ENCODE measurements around the gene POU2F3.

Gene POU2F3

DNA sequence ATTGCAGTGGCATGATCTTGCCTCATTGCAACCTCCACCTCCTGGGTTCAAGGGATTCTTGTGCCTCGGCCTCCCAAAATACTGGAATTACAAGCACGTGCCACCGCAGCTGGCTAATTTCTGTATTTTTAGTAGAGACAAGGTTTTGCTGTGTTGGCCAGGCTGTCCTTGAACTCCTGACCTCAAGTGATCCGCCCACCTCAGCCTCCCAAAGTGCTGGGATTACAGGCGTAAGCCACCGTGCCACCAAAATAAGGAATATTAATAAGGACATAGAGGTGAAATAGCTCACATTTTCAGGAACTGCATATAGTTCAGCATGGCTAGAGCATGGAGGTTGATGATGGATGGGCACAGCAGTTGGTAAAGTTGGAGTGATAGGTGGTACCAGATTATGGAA lies 117.7 kb downstream of the POU2F3 start:
- H3K18ac ChIP-seq (ENCODE audit: low read length): no peak overlapping the region
- WGBS (ENCODE audit: extremely low coverage, insufficient coverage, insufficient read length): no CpG with 5 or more reads among the region's 6 CpGs
- H3K4ac ChIP-seq (ENCODE audit: low read depth, low read length): no peak overlapping the region

DNA sequence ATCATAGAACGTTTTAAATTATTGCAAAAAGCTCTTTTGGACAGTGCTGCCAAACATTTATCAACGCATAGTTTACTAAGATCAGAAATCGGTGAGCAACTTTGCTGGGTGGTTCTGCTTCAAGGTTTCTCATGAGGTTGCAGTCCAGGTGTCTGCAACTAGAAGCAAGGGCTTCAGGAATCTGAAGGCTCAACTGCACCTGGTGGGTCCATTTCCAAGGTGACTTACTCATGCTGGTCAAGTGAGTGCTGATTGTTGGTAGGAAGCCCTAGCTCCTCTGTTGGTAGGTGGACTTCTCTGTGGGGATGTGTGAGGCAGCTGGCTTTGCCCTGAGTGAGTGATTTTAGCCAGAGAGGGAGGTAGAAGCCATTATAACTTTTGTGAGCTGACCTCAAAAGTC lies 118.8 kb downstream of the POU2F3 start:
- Histone ChIP-seq H3K23ac (ENCODE audit: low read length) (no peak overlapping the region), H2AFZ (ENCODE audit: insufficient read depth, low read length, poor library complexity) (no peak overlapping the region), H3K4me2 (ENCODE audit: low read length) (no peak overlapping the region), H4K12ac (ENCODE audit: low read depth, low read length) (no peak overlapping the region), H3K79me2 (ENCODE audit: control insufficient read depth, insufficient read depth, low read length, poor library complexity) (peaks cover 7% of the 10 kb centered on the region), H2BK12ac (ENCODE audit: low read length) (no peak overlapping the region), H3K79me1 (ENCODE audit: low read length) (no peaks in the 10 kb centered on the region), H3K27ac (ENCODE audit: low read depth, low read length) (no peak overlapping the region), H3K9me3 (ENCODE audit: insufficient read depth, low read depth, low read length) (no peaks in the 10 kb centered on the region), H3K14ac (ENCODE audit: low read length) (no peak overlapping the region), H3K4me3 (ENCODE audit: low read depth, low read length) (no peak overlapping the region), H2AK5ac (ENCODE audit: low read length) (no peak overlapping the region), H4K8ac (ENCODE audit: low read depth, low read length) (no peak overlapping the region), H3K4ac (ENCODE audit: low read depth, low read length) (peak overlapping the region; percentile 40), H3K4me1 (ENCODE audit: control insufficient read depth in 1 of 2, insufficient read depth in 2 of 2, low read length in 2 of 2) (peaks cover 5% of the 10 kb centered on the region in 2 experiments), H3K9ac (ENCODE audit: low read length) (no peak overlapping the region), H4K91ac (ENCODE audit: low read depth, low read length) (no peak overlapping the region), H2BK5ac (ENCODE audit: low read depth, low read length, poor library complexity) (no peak overlapping the region), H3K27me3 (ENCODE audit: insufficient read depth, low read length) (no peaks in the 10 kb centered on the region), H3K36me3 (ENCODE audit: control insufficient read depth in 1 of 2, insufficient read depth in 2 of 2, low read length in 2 of 2) (no peaks in the 10 kb centered on the region), H2BK120ac (ENCODE audit: insufficient read depth, low read length, poor library complexity) (no peak overlapping the region), H3K18ac (ENCODE audit: low read length) (no peak overlapping the region)
- WGBS (ENCODE audit: extremely low coverage, insufficient coverage, insufficient read length): no CpG with 5 or more reads among the region's 3 CpGs
- no peak for DNase-seq

More for the DNA sequence above, 117.7 kb downstream of the POU2F3 start:
- Histone ChIP-seq H3K23ac (ENCODE audit: low read length) (no peak overlapping the region), H3K4me2 (ENCODE audit: low read length) (no peak overlapping the region), H3K4me3 (ENCODE audit: low read depth, low read length) (no peak overlapping the region), H2BK120ac (ENCODE audit: insufficient read depth, low read length, poor library complexity) (no peak overlapping the region), H2AK5ac (ENCODE audit: low read length) (no peak overlapping the region), H3K4me1 (ENCODE audit: control insufficient read depth in 1 of 2, insufficient read depth in 2 of 2, low read length in 2 of 2) (peaks cover 9 to 12% of the 10 kb centered on the region in 2 experiments), H4K12ac (ENCODE audit: low read depth, low read length) (no peak overlapping the region), H3K9me3 (ENCODE audit: insufficient read depth, low read depth, low read length) (no peaks in the 10 kb centered on the region), H3K9ac (ENCODE audit: low read length) (no peak overlapping the region), H4K8ac (ENCODE audit: low read depth, low read length) (no peak overlapping the region), H3K27me3 (ENCODE audit: insufficient read depth, low read length) (no peaks in the 10 kb centered on the region), H2AFZ (ENCODE audit: insufficient read depth, low read length, poor library complexity) (no peak overlapping the region), H2BK12ac (ENCODE audit: low read length) (no peak overlapping the region), H3K14ac (ENCODE audit: low read length) (no peak overlapping the region), H2BK5ac (ENCODE audit: low read depth, low read length, poor library complexity) (no peak overlapping the region), H3K36me3 (ENCODE audit: control insufficient read depth in 1 of 2, insufficient read depth in 2 of 2, low read length in 2 of 2) (peaks cover 0 to 1% of the 10 kb centered on the region in 2 experiments), H4K91ac (ENCODE audit: low read depth, low read length) (no peak overlapping the region), H3K79me2 (ENCODE audit: control insufficient read depth, insufficient read depth, low read length, poor library complexity) (peaks cover 10% of the 10 kb centered on the region), H3K79me1 (ENCODE audit: low read length) (no peaks in the 10 kb centered on the region), H3K27ac (ENCODE audit: low read depth, low read length) (no peak overlapping the region)
- DNase-seq: no peak

- H3K4me3 ChIP-seq (ENCODE audit: low read depth, low read length): no peak overlapping the region
- H3K27me3 ChIP-seq (ENCODE audit: insufficient read depth, low read length): no peaks in the 10 kb centered on the region
- H3K9ac ChIP-seq (ENCODE audit: low read length): no peak overlapping the region
- peaks cover 2% of the 10 kb centered on the region for H3K79me2 ChIP-seq (ENCODE audit: control insufficient read depth, insufficient read depth, low read length, poor library complexity)
- H3K4me1 ChIP-seq (ENCODE audit: control insufficient read depth in 1 of 2, insufficient read depth in 2 of 2, low read length in 2 of 2): no peaks in the 10 kb centered on the region
- no peak overlapping the region for H3K14ac ChIP-seq (ENCODE audit: low read length)
- no peak overlapping the region for H4K8ac ChIP-seq (ENCODE audit: low read depth, low read length)
- no peak overlapping the region for H4K12ac ChIP-seq (ENCODE audit: low read depth, low read length)
- no peak overlapping the region for H2BK120ac ChIP-seq (ENCODE audit: insufficient read depth, low read length, poor library complexity)
- H3K18ac ChIP-seq (ENCODE audit: low read length): no peak overlapping the region
- no peak overlapping the region for H3K27ac ChIP-seq (ENCODE audit: low read depth, low read length)
- H2AFZ ChIP-seq (ENCODE audit: insufficient read depth, low read length, poor library complexity): no peak overlapping the region
- H2BK5ac ChIP-seq (ENCODE audit: low read depth, low read length, poor library complexity): no peak overlapping the region
- H4K91ac ChIP-seq (ENCODE audit: low read depth, low read length): no peak overlapping the region
- no peak overlapping the region for H3K4me2 ChIP-seq (ENCODE audit: low read length)
- H3K79me1 ChIP-seq (ENCODE audit: low read length): no peaks in the 10 kb centered on the region
- no peak overlapping the region for H2AK5ac ChIP-seq (ENCODE audit: low read length)
- H3K36me3 ChIP-seq (ENCODE audit: control insufficient read depth in 1 of 2, insufficient read depth in 2 of 2, low read length in 2 of 2): no peaks in the 10 kb centered on the region
- H3K23ac ChIP-seq (ENCODE audit: low read length): no peak overlapping the region
- DNase-seq: peak; percentile 4 to 49
- no peaks in the 10 kb centered on the region for H3K9me3 ChIP-seq (ENCODE audit: insufficient read depth, low read depth, low read length)
- H3K4ac ChIP-seq (ENCODE audit: low read depth, low read length): no peak overlapping the region
- H2BK12ac ChIP-seq (ENCODE audit: low read length): no peak overlapping the region
Measured at GRCh38 chr11:120363436-120363835, 123.5 kb downstream of the POU2F3 start.

GRCh38 chr11:120365512-120365911 lies 125.6 kb downstream of the POU2F3 start:
- Histone ChIP-seq H3K27me3 (ENCODE audit: insufficient read depth, low read length) (no peaks in the 10 kb centered on the region), H3K4me1 (ENCODE audit: control insufficient read depth in 1 of 2, insufficient read depth in 2 of 2, low read length in 2 of 2) (no peaks in the 10 kb centered on the region), H3K23ac (ENCODE audit: low read length) (no peak overlapping the region), H3K79me2 (ENCODE audit: control insufficient read depth, insufficient read depth, low read length, poor library complexity) (peaks cover 2% of the 10 kb centered on the region), H3K4me3 (ENCODE audit: low read depth, low read length) (no peak overlapping the region), H2BK120ac (ENCODE audit: insufficient read depth, low read length, poor library complexity) (no peak overlapping the region), H2BK5ac (ENCODE audit: low read depth, low read length, poor library complexity) (no peak overlapping the region), H3K9ac (ENCODE audit: low read length) (no peak overlapping the region), H3K9me3 (ENCODE audit: insufficient read depth, low read depth, low read length) (no peaks in the 10 kb centered on the region), H3K14ac (ENCODE audit: low read length) (no peak overlapping the region), H3K4me2 (ENCODE audit: low read length) (no peak overlapping the region), H3K36me3 (ENCODE audit: control insufficient read depth in 1 of 2, insufficient read depth in 2 of 2, low read length in 2 of 2) (no peaks in the 10 kb centered on the region), H4K12ac (ENCODE audit: low read depth, low read length) (no peak overlapping the region), H3K18ac (ENCODE audit: low read length) (no peak overlapping the region), H4K8ac (ENCODE audit: low read depth, low read length) (no peak overlapping the region), H3K4ac (ENCODE audit: low read depth, low read length) (no peak overlapping the region), H2BK12ac (ENCODE audit: low read length) (no peak overlapping the region), H3K79me1 (ENCODE audit: low read length) (no peaks in the 10 kb centered on the region), H2AFZ (ENCODE audit: insufficient read depth, low read length, poor library complexity) (no peak overlapping the region), H2AK5ac (ENCODE audit: low read length) (no peak overlapping the region), H3K27ac (ENCODE audit: low read depth, low read length) (no peak overlapping the region), H4K91ac (ENCODE audit: low read depth, low read length) (no peak overlapping the region)
- DNase-seq: no peak
